Left hindlimb (tissue), 1 donor: ENCODE results near the gene KCND3.

Source experiments
- DNase-seq: peaks from one replicate; pipeline ENCODE4 v3.0.0-alpha.2; 2018

KCND3 gene

GRCh38 chr1:111878091-111878490 is 111.4 kb downstream of the KCND3 start:
- DNase-seq = no peak

GRCh38 chr1:111876631-111877030 is 112.8 kb downstream of the KCND3 start:
- no peak for DNase-seq

- no peak for DNase-seq
These were observed 113.8 kb downstream of the KCND3 start for GRCh38 chr1:111875640-111876039.

GRCh38 chr1:111873460-111874030 is 115.9 kb downstream of the KCND3 start:
- no peak for DNase-seq

- no peak for DNase-seq
These were observed 119.3 kb downstream of the KCND3 start for GRCh38 chr1:111870181-111870580.

GRCh38 chr1:111867868-111868440 is 121.5 kb downstream of the KCND3 start:
- DNase-seq = no peak

GRCh38 chr1:111864862-111865261 is 124.6 kb downstream of the KCND3 start:
- no peak for DNase-seq

- no peak for DNase-seq
These were observed 126.1 kb downstream of the KCND3 start for GRCh38 chr1:111863401-111863800.

- no peak for DNase-seq
These were observed 126.9 kb downstream of the KCND3 start for GRCh38 chr1:111862599-111862998.

- DNase-seq = no peak
These were observed 127.9 kb downstream of the KCND3 start for GRCh38 chr1:111861523-111861922.

GRCh38 chr1:111857194-111857651 is 132.2 kb downstream of the KCND3 start:
- no peak for DNase-seq

GRCh38 chr1:111856411-111857185 is 132.9 kb downstream of the KCND3 start:
- DNase-seq = no peak

GRCh38 chr1:111855260-111855659 is 134.2 kb downstream of the KCND3 start:
- no peak for DNase-seq

- no peak for DNase-seq
These were observed 137.2 kb downstream of the KCND3 start for GRCh38 chr1:111852261-111852721.

- DNase-seq = no peak
These were observed 137.9 kb downstream of the KCND3 start for GRCh38 chr1:111851552-111851951.

GRCh38 chr1:111850109-111850508 is 139.4 kb downstream of the KCND3 start:
- DNase-seq = no peak

- DNase-seq = no peak
These were observed 140.5 kb downstream of the KCND3 start for GRCh38 chr1:111848852-111849545.

- no peak for DNase-seq
These were observed 142.0 kb downstream of the KCND3 start for GRCh38 chr1:111847466-111847865.

GRCh38 chr1:111846842-111847241 is 142.6 kb downstream of the KCND3 start:
- no peak for DNase-seq

- DNase-seq = no peak
These were observed 146.3 kb downstream of the KCND3 start for GRCh38 chr1:111843177-111843576.

GRCh38 chr1:111842411-111842810 is 147.1 kb downstream of the KCND3 start:
- no peak for DNase-seq

- no peak for DNase-seq
These were observed 147.7 kb downstream of the KCND3 start for GRCh38 chr1:111841746-111842145.

- no peak for DNase-seq
These were observed 148.3 kb downstream of the KCND3 start for GRCh38 chr1:111841189-111841588.
